SK-N-SH (cell line): Measurements from ENCODE around the gene MMS22L. TPM values are rescaled to one million over a fixed set of nuclear protein-coding genes. Genes with fewer than 3 reads are reported as not detected.
A peak's percentile ranks its signal among the peaks of the same experiment; 100 is the strongest.

Experiments used
- CTCF ChIA-PET: fragments of 300-600, 350-600 bp; formaldehyde crosslinking; extraction: SDS; loops from one replicate; lab custom pipeline; 2021; lab: Yijun Ruan, JAX
- POLR2A ChIA-PET: fragments of 350-600 bp; sonication (Branson Sonifier 250); formaldehyde crosslinking; extraction: SDS; loops from one replicate; lab custom pipeline; 2020; ENCODE audit warnings: antibody characterized with exemption, inconsistent platforms; lab: Yijun Ruan, JAX
- DNase-seq: peaks from one replicate; pipeline ENCODE4 v3.0.0; 2012
- H2AFZ ChIP-seq: fragments of 200-600 bp; sonication (generic); 2 replicates; pipeline ENCODE4 v1.8.1; 2016; ENCODE audit warnings: antibody characterized with exemption, mild to moderate bottlenecking, low read depth
- H3F3A ChIP-seq: fragments of 200-600 bp; sonication (generic); replicated peaks from 2 replicates; pipeline ENCODE3; 2016; ENCODE audit warnings: antibody characterized with exemption, mild to moderate bottlenecking; ENCODE audit not compliant: insufficient read depth
- H3K27ac ChIP-seq, 2 experiments: fragments of 200-500 bp in 1 of 2; fragments of 200-600 bp in 1 of 2; sonication (Bioruptor generic) in 1 of 2; sonication (generic), shearing (Covaris generic) in 1 of 2; 2 replicates each; pipeline versions ENCODE4 v1.5.1 to v1.6.1; 2014 to 2016; ENCODE audit warnings: low read depth in 2 of 2, inconsistent platforms in 1 of 2, low read length in 1 of 2, mild to moderate bottlenecking in 1 of 2, mixed read lengths in 1 of 2
- H3K27me3 ChIP-seq: fragments of 200-600 bp; sonication (generic), shearing (Covaris generic); 2 replicates; pipeline ENCODE4 v1.6.1; 2016; ENCODE audit warnings: mixed run types; ENCODE audit not compliant: insufficient read depth
- H3K36me3 ChIP-seq, 2 experiments: fragments of 200-500 bp in 1 of 2; fragments of 200-600 bp in 1 of 2; sonication (Bioruptor generic) in 1 of 2; sonication (generic) in 1 of 2; replicated peaks in 1 of 2; 2 replicates each; pipeline versions ENCODE3 to v1.5.1; 2014 to 2016; ENCODE audit warnings: low read length in 1 of 2, mild to moderate bottlenecking in 1 of 2; ENCODE audit not compliant: insufficient read depth in 2 of 2, control insufficient read depth in 1 of 2
- H3K4me1 ChIP-seq, 2 experiments: fragments of 200-500 bp in 1 of 2; fragments of 200-600 bp in 1 of 2; sonication (Bioruptor generic) in 1 of 2; sonication (generic), shearing (Covaris generic) in 1 of 2; 2 replicates each; pipeline versions ENCODE4 v1.5.1 to v1.6.1; 2014 to 2016; ENCODE audit warnings: low read depth in 1 of 2, low read length in 1 of 2, mixed run types in 1 of 2; ENCODE audit not compliant: insufficient read depth in 2 of 2, control insufficient read depth in 1 of 2
- H3K4me2 ChIP-seq: fragments of 200-600 bp; sonication (generic), shearing (Covaris generic); 2 replicates; pipeline ENCODE4 v1.6.1; 2017; ENCODE audit warnings: mixed run types
- H3K4me3 ChIP-seq, 2 experiments: fragments of 200-500 bp in 1 of 2; fragments of 200-600 bp in 1 of 2; sonication (Bioruptor generic) in 1 of 2; sonication (generic), shearing (Covaris generic) in 1 of 2; 2 replicates each; pipeline versions ENCODE4 v1.5.1 to v1.8.1; 2014 to 2016; ENCODE audit warnings: low read depth in 2 of 2, inconsistent platforms in 1 of 2, low read length in 1 of 2, mild to moderate bottlenecking in 1 of 2, mixed read lengths in 1 of 2, moderate library complexity in 1 of 2
- H3K79me2 ChIP-seq: fragments of 200-600 bp; sonication (generic); 2 replicates; pipeline ENCODE4 v1.8.1; 2017; ENCODE audit warnings: mild to moderate bottlenecking; ENCODE audit not compliant: insufficient read depth
- H3K9ac ChIP-seq: fragments of 200-600 bp; sonication (generic); 2 replicates; pipeline ENCODE4 v1.6.1; 2017; ENCODE audit warnings: mixed run types
- H3K9me2 ChIP-seq: fragments of 200-600 bp; sonication (generic); 2 replicates; pipeline ENCODE4 v1.6.1; 2017; ENCODE audit warnings: mixed run types
- H3K9me3 ChIP-seq: fragments of 200-600 bp; sonication (generic); 2 replicates; pipeline ENCODE4 v1.6.1; 2017; ENCODE audit warnings: mixed run types, mild to moderate bottlenecking, moderate library complexity
- H4K20me1 ChIP-seq: fragments of 200-600 bp; sonication (generic); 2 replicates; pipeline ENCODE4 v1.6.1; 2017; ENCODE audit warnings: mild to moderate bottlenecking, mixed run types; ENCODE audit not compliant: insufficient read depth
- CHD2 ChIP-seq: fragments of 150-350 bp; IDR thresholded peaks from 2 replicates; pipeline ENCODE4 v1.6.1; 2018; ENCODE audit warnings: low read length; ENCODE audit not compliant: partially characterized antibody
- ELF1 ChIP-seq: IDR thresholded peaks from 2 replicates; pipeline ENCODE4 v1.4.0; 2012
- EP300 ChIP-seq, 2 experiments: IDR thresholded peaks; 2 replicates each; pipeline versions ENCODE4 v1.4.0 to v1.6.1; 2012; ENCODE audit warnings: borderline replicate concordance in 1 of 2, low read depth in 1 of 2, low read length in 1 of 2
- EZH2phosphoT487 ChIP-seq: fragments of 200-600 bp; sonication (generic); IDR thresholded peaks from 2 replicates; pipeline ENCODE4 v1.6.1; 2017; ENCODE audit warnings: low read depth, mixed run types, mild to moderate bottlenecking, antibody characterized with exemption, moderate library complexity, borderline replicate concordance
- FOXJ3 ChIP-seq: sonication (generic); formaldehyde crosslinking; IDR thresholded peaks from 2 replicates; pipeline ENCODE4 v1.5.1; 2020; ENCODE audit warnings: mild to moderate bottlenecking, missing genetic modification reagents
- GABPA ChIP-seq: IDR thresholded peaks from 2 replicates; pipeline ENCODE4 v1.4.0; 2012; ENCODE audit warnings: low read depth, mild to moderate bottlenecking
- MXI1 ChIP-seq: IDR thresholded peaks from 2 replicates; pipeline ENCODE4 v1.6.1; 2012; ENCODE audit warnings: mild to moderate bottlenecking, low read depth, low read length, improper control_type of control experiment
- NRF1 ChIP-seq: IDR thresholded peaks from 2 replicates; pipeline ENCODE4 v1.6.1; 2012; ENCODE audit warnings: low read depth, mild to moderate bottlenecking, low read length
- POLR2AphosphoS5 ChIP-seq: IDR thresholded peaks from 2 replicates; pipeline ENCODE4 v1.6.1; 2012; ENCODE audit warnings: low read depth, low read length
- RAD21 ChIP-seq: IDR thresholded peaks from 2 replicates; pipeline ENCODE4 v1.6.1; 2012; ENCODE audit warnings: mild to moderate bottlenecking, low read length
- SMC3 ChIP-seq: IDR thresholded peaks from 2 replicates; pipeline ENCODE4 v1.6.1; 2012; ENCODE audit warnings: low read depth, low read length, improper control_type of control experiment
- TAF1 ChIP-seq: IDR thresholded peaks from 2 replicates; pipeline ENCODE4 v1.6.1; 2012; ENCODE audit warnings: low read depth, mild to moderate bottlenecking, low read length, moderate library complexity, borderline replicate concordance
- YY1 ChIP-seq: IDR thresholded peaks from 2 replicates; pipeline ENCODE4 v1.4.0; 2012; ENCODE audit warnings: low read depth, mild to moderate bottlenecking
- WGBS: methylation state at CpG from one replicate; pipeline ENCODE4 v1.1.6; 2017; ENCODE audit warnings: low lambda C conversion rate; 5-methylcytosine and 5-hydroxymethylcytosine counted together
- polyA plus RNA-seq, 3 experiments: library from polyadenylated mRNA; depleted of rRNA; stranded (reverse); fragments of >200 nt; gene quantifications; 2 replicates each; pipeline ENCODE4 v1.2.3, GENCODE V29; 2012
- TF ChIP-seq, protein P1 (sequence below): IDR thresholded peaks from 2 replicates; pipeline ENCODE4 v1.6.1; 2012; ENCODE audit warnings: mild to moderate bottlenecking, low read depth, low read length, moderate library complexity

The MMS22L gene
- polyA plus RNA-seq, 1 of the 3 experiments (the other 2 are of a cell fraction), result 4.3 TPM

DNA sequence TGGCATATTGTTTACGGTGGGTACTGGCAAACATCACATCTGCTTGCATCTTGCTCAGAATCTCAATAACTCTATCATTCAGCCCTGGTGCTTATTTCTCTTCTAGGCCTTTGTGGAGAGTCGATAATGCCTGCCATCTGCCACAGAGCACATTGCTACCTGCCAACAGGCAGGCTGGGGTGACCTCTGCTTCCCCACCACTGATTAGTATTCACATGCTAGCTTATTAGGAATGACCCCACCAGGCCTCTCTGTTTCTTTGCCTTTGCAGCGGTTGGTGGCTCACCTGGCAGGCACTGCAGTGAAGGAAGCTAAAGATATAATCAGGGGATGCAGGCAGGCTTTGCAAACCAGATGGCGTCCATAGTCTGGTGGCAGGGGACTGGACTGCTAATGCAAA lies 154.5 kb downstream of the MMS22L start:
- Histone ChIP-seq H2AFZ (no peak overlapping the region), H3K9me3 (no peaks in the 10 kb centered on the region), H3K4me2 (no peak overlapping the region), H3K9ac (no peak overlapping the region), H3K4me1 (peaks cover 0 to 6% of the 10 kb centered on the region in 2 experiments; a peak in 2 of 4 replicates), H3K36me3 (no peaks in the 10 kb centered on the region), H3F3A (no peaks in the 10 kb centered on the region), H3K79me2 (no peaks in the 10 kb centered on the region), H3K4me3 (no peak overlapping the region), H3K27me3 (no peaks in the 10 kb centered on the region), H3K9me2 (no peaks in the 10 kb centered on the region), H4K20me1 (no peaks in the 10 kb centered on the region), H3K27ac (no peak overlapping the region; a peak in 1 of 4 replicates)
- CTCF ChIA-PET, result interaction anchor here (1.4 kb wide), 1 partner anchor 31 kb away, joined by 3 read pairs; no protein-coding TSS in a partner anchor
- TF ChIP-seq CHD2, result no peak
- TF ChIP-seq, protein P1, sequence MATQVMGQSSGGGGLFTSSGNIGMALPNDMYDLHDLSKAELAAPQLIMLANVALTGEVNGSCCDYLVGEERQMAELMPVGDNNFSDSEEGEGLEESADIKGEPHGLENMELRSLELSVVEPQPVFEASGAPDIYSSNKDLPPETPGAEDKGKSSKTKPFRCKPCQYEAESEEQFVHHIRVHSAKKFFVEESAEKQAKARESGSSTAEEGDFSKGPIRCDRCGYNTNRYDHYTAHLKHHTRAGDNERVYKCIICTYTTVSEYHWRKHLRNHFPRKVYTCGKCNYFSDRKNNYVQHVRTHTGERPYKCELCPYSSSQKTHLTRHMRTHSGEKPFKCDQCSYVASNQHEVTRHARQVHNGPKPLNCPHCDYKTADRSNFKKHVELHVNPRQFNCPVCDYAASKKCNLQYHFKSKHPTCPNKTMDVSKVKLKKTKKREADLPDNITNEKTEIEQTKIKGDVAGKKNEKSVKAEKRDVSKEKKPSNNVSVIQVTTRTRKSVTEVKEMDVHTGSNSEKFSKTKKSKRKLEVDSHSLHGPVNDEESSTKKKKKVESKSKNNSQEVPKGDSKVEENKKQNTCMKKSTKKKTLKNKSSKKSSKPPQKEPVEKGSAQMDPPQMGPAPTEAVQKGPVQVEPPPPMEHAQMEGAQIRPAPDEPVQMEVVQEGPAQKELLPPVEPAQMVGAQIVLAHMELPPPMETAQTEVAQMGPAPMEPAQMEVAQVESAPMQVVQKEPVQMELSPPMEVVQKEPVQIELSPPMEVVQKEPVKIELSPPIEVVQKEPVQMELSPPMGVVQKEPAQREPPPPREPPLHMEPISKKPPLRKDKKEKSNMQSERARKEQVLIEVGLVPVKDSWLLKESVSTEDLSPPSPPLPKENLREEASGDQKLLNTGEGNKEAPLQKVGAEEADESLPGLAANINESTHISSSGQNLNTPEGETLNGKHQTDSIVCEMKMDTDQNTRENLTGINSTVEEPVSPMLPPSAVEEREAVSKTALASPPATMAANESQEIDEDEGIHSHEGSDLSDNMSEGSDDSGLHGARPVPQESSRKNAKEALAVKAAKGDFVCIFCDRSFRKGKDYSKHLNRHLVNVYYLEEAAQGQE, result no peak
- no peak for TF ChIP-seq EP300 (IDR thresholded peaks at IDR 0.05; ENCODE audit: borderline replicate concordance in 1 of 2, low read depth in 1 of 2, low read length in 1 of 2)
- no peak for TF ChIP-seq SMC3
- DNase-seq, result no peak
- 70% methylated on average over 4 of the region's 4 CpGs for WGBS
- POLR2A ChIA-PET, result no interaction called here

DNA sequence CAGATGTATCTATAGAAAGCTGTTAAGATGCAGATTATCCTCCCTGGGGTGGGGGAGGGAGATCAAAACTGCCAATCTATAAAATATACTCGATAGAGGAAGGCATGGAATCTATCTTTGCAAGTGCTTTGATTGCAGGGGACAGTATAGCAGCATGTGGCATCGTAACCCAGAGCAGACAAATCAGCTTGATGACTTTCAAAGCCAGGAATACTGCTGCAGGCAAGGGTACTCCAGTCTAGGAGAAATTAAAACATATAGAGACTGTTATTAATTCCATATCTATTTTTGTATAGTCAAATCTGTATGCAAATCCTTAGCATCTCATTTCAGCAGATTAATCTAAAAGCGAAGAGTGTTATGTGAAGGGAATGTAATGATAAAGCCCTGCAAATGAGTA lies 159.4 kb downstream of the MMS22L start:
- ChIA-PET CTCF (interaction anchor here (2.9 kb wide), 1 partner anchor 15 kb away, joined by 7 read pairs; no protein-coding TSS in a partner anchor), POLR2A (no interaction called here)
- no peak overlapping the region for H3K27ac ChIP-seq
- H3K4me2 ChIP-seq, result no peak overlapping the region
- no peaks in the 10 kb centered on the region for H3K9me2 ChIP-seq
- TF ChIP-seq, protein P1, result no peak
- TF ChIP-seq FOXJ3 (no peak), YY1 (no peak), TAF1 (no peak), MXI1 (peak; percentile 23; the same call in 1 of the 2 replicates), EP300 (IDR thresholded peaks at IDR 0.05; ENCODE audit: borderline replicate concordance in 1 of 2, low read depth in 1 of 2, low read length in 1 of 2) (peak in 1 of 2 experiments; percentile 73; a peak in 2 of 4 replicates), GABPA (no peak), NRF1 (no peak), SMC3 (no peak), ELF1 (no peak), RAD21 (no peak), EZH2phosphoT487 (no peak), POLR2AphosphoS5 (no peak)
- H3K36me3 ChIP-seq, result no peaks in the 10 kb centered on the region
- no peaks in the 10 kb centered on the region for H3K27me3 ChIP-seq
- no peak overlapping the region for H2AFZ ChIP-seq
- H3K9ac ChIP-seq, result no peak overlapping the region
- H3K4me1 ChIP-seq, result peaks cover 0 to 5% of the 10 kb centered on the region in 2 experiments; a peak in 2 of 4 replicates
- no peaks in the 10 kb centered on the region for H3K9me3 ChIP-seq
- no peak overlapping the region for H3K4me3 ChIP-seq
- DNase-seq, result peak; percentile 22
- WGBS, result 26% methylated on average over 3 of the region's 3 CpGs
- no peaks in the 10 kb centered on the region for H3F3A ChIP-seq
- H3K79me2 ChIP-seq, result no peaks in the 10 kb centered on the region
- no peaks in the 10 kb centered on the region for H4K20me1 ChIP-seq
